Ishikawa (cell line): Measurements from ENCODE around the gene SNX21.

Experiments used
- CEBPB ChIP-seq: IDR thresholded peaks from 2 replicates; pipeline ENCODE4 v1.6.1; 2012
- CREB1 ChIP-seq: IDR thresholded peaks from 2 replicates; pipeline ENCODE4 v1.6.1; 2012; ENCODE audit warnings: low read depth
- EP300 ChIP-seq: IDR thresholded peaks from 2 replicates; pipeline ENCODE4 v1.6.1; 2012; ENCODE audit warnings: borderline replicate concordance
- FOXM1 ChIP-seq: IDR thresholded peaks from 2 replicates; pipeline ENCODE4 v1.6.1; 2012; ENCODE audit warnings: low read depth, borderline replicate concordance
- RAD21 ChIP-seq: IDR thresholded peaks from 2 replicates; pipeline ENCODE4 v1.6.1; 2012; ENCODE audit warnings: low read depth
- TAF1 ChIP-seq: IDR thresholded peaks from 2 replicates; pipeline ENCODE4 v1.6.1; 2012; ENCODE audit warnings: low read depth, mild to moderate bottlenecking
- YY1 ChIP-seq: IDR thresholded peaks from 2 replicates; pipeline ENCODE4 v1.6.1; 2012; ENCODE audit warnings: low read depth
- ZBTB7A ChIP-seq: IDR thresholded peaks from 2 replicates; pipeline ENCODE4 v1.6.1; 2012; ENCODE audit warnings: low read depth
- TF ChIP-seq, protein P1 (sequence below): IDR thresholded peaks from 2 replicates; pipeline ENCODE4 v1.6.1; 2012

DNA sequence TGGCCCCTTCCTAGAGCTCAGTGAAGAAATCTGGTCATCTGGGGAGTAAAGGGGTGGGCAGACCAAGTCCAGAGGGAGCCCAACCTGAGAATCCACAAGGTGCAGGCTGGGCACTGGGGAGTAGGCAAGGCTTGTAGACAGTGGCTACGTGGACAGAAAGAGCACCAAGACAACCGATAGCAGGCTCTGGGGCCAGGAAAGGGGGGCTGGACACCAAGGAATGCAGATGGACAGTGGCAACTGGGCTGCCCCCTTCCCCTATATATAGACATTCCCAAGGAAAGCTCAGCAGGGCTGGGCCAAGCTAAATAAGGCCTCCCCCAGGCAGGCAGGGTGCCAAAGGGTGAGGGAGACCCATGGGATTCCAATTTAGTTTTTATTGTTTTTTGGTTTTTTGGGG, 5.0 kb upstream of the SNX21 start:
- no peak for TF ChIP-seq RAD21
- no peak for TF ChIP-seq FOXM1
- no peak for TF ChIP-seq TAF1
- no peak for TF ChIP-seq CREB1
- TF ChIP-seq, protein P1, sequence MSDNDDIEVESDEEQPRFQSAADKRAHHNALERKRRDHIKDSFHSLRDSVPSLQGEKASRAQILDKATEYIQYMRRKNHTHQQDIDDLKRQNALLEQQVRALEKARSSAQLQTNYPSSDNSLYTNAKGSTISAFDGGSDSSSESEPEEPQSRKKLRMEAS, result no peak
- TF ChIP-seq CEBPB, result no peak
- no peak for TF ChIP-seq ZBTB7A
- TF ChIP-seq YY1, result no peak
- no peak for TF ChIP-seq EP300
